HEK293 (cell line): ENCODE measurements around the gene SMIM27.

Experiments used
- CTCF ChIP-seq: fragments of 450-650 bp; formaldehyde crosslinking; IDR thresholded peaks from 2 replicates; pipeline ENCODE4 v1.5.1; 2016; ENCODE audit warnings: missing biosample characterization, missing genetic modification characterization
- EGR2 ChIP-seq: fragments of 450-650 bp; formaldehyde crosslinking; IDR thresholded peaks from 2 replicates; pipeline ENCODE4 v1.5.1; 2016; ENCODE audit warnings: low read depth, missing biosample characterization, missing genetic modification characterization
- GLIS1 ChIP-seq: fragments of 450-650 bp; formaldehyde crosslinking; IDR thresholded peaks from 2 replicates; pipeline ENCODE4 v1.5.1; 2016; ENCODE audit warnings: missing biosample characterization, missing genetic modification characterization
- HOXA7 ChIP-seq: sonication (generic); formaldehyde crosslinking; IDR thresholded peaks from 2 replicates; pipeline ENCODE4 v1.8.1; 2022; ENCODE audit warnings: missing genetic modification reagents, borderline replicate concordance
- KLF1 ChIP-seq: fragments of 450-650 bp; formaldehyde crosslinking; IDR thresholded peaks from 2 replicates; pipeline ENCODE4 v1.5.1; 2016; ENCODE audit warnings: missing biosample characterization, missing genetic modification characterization
- MZF1 ChIP-seq: fragments of 450-650 bp; formaldehyde crosslinking; IDR thresholded peaks from 2 replicates; pipeline ENCODE4 v1.5.1; 2017; ENCODE audit warnings: missing biosample characterization, missing genetic modification characterization, borderline replicate concordance
- PRDM1 ChIP-seq: fragments of 450-650 bp; formaldehyde crosslinking; IDR thresholded peaks from 2 replicates; pipeline ENCODE4; 2016; ENCODE audit warnings: missing biosample characterization, missing genetic modification characterization
- SCRT2 ChIP-seq: fragments of 450-650 bp; formaldehyde crosslinking; IDR thresholded peaks from 2 replicates; pipeline ENCODE4 v1.5.1; 2016; ENCODE audit warnings: missing biosample characterization, missing genetic modification characterization
- SP2 ChIP-seq: fragments of 450-650 bp; formaldehyde crosslinking; IDR thresholded peaks from 2 replicates; pipeline ENCODE4 v1.5.1; 2016; ENCODE audit warnings: missing biosample characterization, missing genetic modification characterization
- ZBTB10 ChIP-seq: fragments of 450-650 bp; formaldehyde crosslinking; IDR thresholded peaks from 2 replicates; pipeline ENCODE4 v1.5.1; 2016; ENCODE audit warnings: missing biosample characterization, missing genetic modification characterization
- ZBTB17 ChIP-seq: fragments of 450-650 bp; formaldehyde crosslinking; IDR thresholded peaks from 2 replicates; pipeline ENCODE4 v1.5.1; 2016; ENCODE audit warnings: missing biosample characterization, missing genetic modification characterization
- ZBTB21 ChIP-seq: fragments of 450-650 bp; formaldehyde crosslinking; IDR thresholded peaks from 2 replicates; pipeline ENCODE4 v1.5.1; 2017; ENCODE audit warnings: missing biosample characterization, missing genetic modification characterization
- ZBTB48 ChIP-seq: fragments of 450-650 bp; formaldehyde crosslinking; IDR thresholded peaks from 2 replicates; pipeline ENCODE4 v1.5.1; 2016; ENCODE audit warnings: missing biosample characterization, missing genetic modification characterization
- ZEB2 ChIP-seq: fragments of 450-650 bp; formaldehyde crosslinking; IDR thresholded peaks from 2 replicates; pipeline ENCODE4 v1.5.1; 2016; ENCODE audit warnings: missing biosample characterization, missing genetic modification characterization
- ZIC2 ChIP-seq: fragments of 450-650 bp; formaldehyde crosslinking; IDR thresholded peaks from 2 replicates; pipeline ENCODE4 v1.5.1; 2016; ENCODE audit warnings: missing biosample characterization, missing genetic modification characterization
- ZNF10 ChIP-seq: fragments of 450-650 bp; formaldehyde crosslinking; IDR thresholded peaks from 2 replicates; pipeline ENCODE4 v1.5.1; 2017; ENCODE audit warnings: missing biosample characterization, missing genetic modification characterization
- ZNF202 ChIP-seq: fragments of 450-650 bp; formaldehyde crosslinking; IDR thresholded peaks from 2 replicates; pipeline ENCODE4 v1.5.1; 2016; ENCODE audit warnings: missing biosample characterization, missing genetic modification characterization, borderline replicate concordance
- ZNF223 ChIP-seq: fragments of 450-650 bp; formaldehyde crosslinking; IDR thresholded peaks from 2 replicates; pipeline ENCODE4 v1.5.1; 2016; ENCODE audit warnings: missing biosample characterization, missing genetic modification characterization
- ZNF266 ChIP-seq: fragments of 450-650 bp; formaldehyde crosslinking; IDR thresholded peaks from 2 replicates; pipeline ENCODE4 v1.5.1; 2016; ENCODE audit warnings: missing biosample characterization, missing genetic modification characterization, low read depth
- ZNF280C ChIP-seq: fragments of 450-650 bp; formaldehyde crosslinking; IDR thresholded peaks from 2 replicates; pipeline ENCODE4 v1.5.1; 2016; ENCODE audit warnings: missing biosample characterization, missing genetic modification characterization
- ZNF449 ChIP-seq: fragments of 450-650 bp; formaldehyde crosslinking; IDR thresholded peaks from 2 replicates; pipeline ENCODE4 v1.5.1; 2017; ENCODE audit warnings: missing biosample characterization, mild to moderate bottlenecking, missing genetic modification characterization, moderate library complexity
- ZNF580 ChIP-seq: fragments of 450-650 bp; formaldehyde crosslinking; IDR thresholded peaks from 2 replicates; pipeline ENCODE4 v1.5.1; 2016; ENCODE audit warnings: missing biosample characterization, missing genetic modification characterization
- ZNF600 ChIP-seq: fragments of 450-650 bp; formaldehyde crosslinking; IDR thresholded peaks from 2 replicates; pipeline ENCODE4 v1.5.1; 2016; ENCODE audit warnings: missing biosample characterization, missing genetic modification characterization
- ZNF639 ChIP-seq: fragments of 450-650 bp; formaldehyde crosslinking; IDR thresholded peaks from 2 replicates; pipeline ENCODE4 v1.5.1; 2016; ENCODE audit warnings: missing biosample characterization, missing genetic modification characterization
- ZNF792 ChIP-seq: fragments of 450-650 bp; formaldehyde crosslinking; IDR thresholded peaks from 2 replicates; pipeline ENCODE4 v1.5.1; 2016; ENCODE audit warnings: missing biosample characterization, missing genetic modification characterization
- ZXDB ChIP-seq: fragments of 450-650 bp; formaldehyde crosslinking; IDR thresholded peaks from 2 replicates; pipeline ENCODE4 v1.5.1; 2016; ENCODE audit warnings: missing biosample characterization, missing genetic modification characterization

The SMIM27 gene

GRCh38 chr9:32550562-32551275, 1.4 kb upstream of the SMIM27 start (continued):
- peak; percentile 65; the same call in 1 of the 2 replicates for TF ChIP-seq CTCF (tag by site-specific recombination)
- TF ChIP-seq ZNF639: no peak
- peak; percentile 30; the same call in 1 of the 2 replicates for TF ChIP-seq ZNF600
- TF ChIP-seq EGR2 (tag by site-specific recombination): peak; percentile 81
- peak; percentile 97 for TF ChIP-seq SCRT2
- peak; percentile 96 for TF ChIP-seq SP2 (tag by site-specific recombination)
- peak; percentile 83 for TF ChIP-seq ZBTB21 (tag by site-specific recombination)
- no peak for TF ChIP-seq ZNF202 (tag by site-specific recombination)
- TF ChIP-seq ZBTB17 (tag by site-specific recombination): 0 out of 2 replicates have a peak, but pooled peaks have one; percentile 28
- TF ChIP-seq ZIC2 (tag by site-specific recombination): peak; percentile 41
- TF ChIP-seq ZNF223 (tag by site-specific recombination): peak; percentile 82; the same call in 1 of the 2 replicates
- TF ChIP-seq ZEB2 (tag by site-specific recombination): 0 out of 2 replicates have a peak, but pooled peaks have one; percentile 36
- TF ChIP-seq ZNF280C (tag by site-specific recombination): no peak
- TF ChIP-seq ZBTB10 (tag by site-specific recombination): peak; percentile 52; the same call in 1 of the 2 replicates
- peak; percentile 75; the same call in 1 of the 2 replicates for TF ChIP-seq GLIS1 (tag by site-specific recombination)
- TF ChIP-seq ZBTB48 (tag by site-specific recombination): 0 out of 2 replicates have a peak, but pooled peaks have one; percentile 4
- 0 out of 2 replicates have a peak, but pooled peaks have one; percentile 25 for TF ChIP-seq ZNF449 (tag by site-specific recombination)
- peak; percentile 52; the same call in 1 of the 2 replicates for TF ChIP-seq ZNF580 (tag by site-specific recombination)
- no peak for TF ChIP-seq PRDM1 (tag by site-specific recombination)
- TF ChIP-seq ZNF792 (tag by site-specific recombination): no peak
- 0 out of 2 replicates have a peak, but pooled peaks have one; percentile 33 for TF ChIP-seq KLF1 (tag by site-specific recombination)
- TF ChIP-seq ZNF10 (tag by site-specific recombination): no peak
- peak; percentile 85 for TF ChIP-seq ZXDB (tag by site-specific recombination)
- 0 out of 2 replicates have a peak, but pooled peaks have one; percentile 94 for TF ChIP-seq MZF1
- TF ChIP-seq ZNF266 (tag by site-specific recombination): no peak
- TF ChIP-seq HOXA7 (CRISPR knock-in tag): no peak
